Large intestine (tissue), 3 donors: ENCODE measurements around the gene KLHL35. TPM values are rescaled to one million over a fixed set of nuclear protein-coding genes. Genes with fewer than 3 reads are reported as not detected.
"Not testable (repeated sequence)": the region's sequence is repeated elsewhere in the genome, so short reads cannot be mapped to it uniquely, and the experiment has no call there.

Experiments used
- DNase-seq, 2 donors: peaks; one replicate each; pipeline versions ENCODE4 v3.0.0 to v3.0.0-alpha.2; 2013
- H3K27ac ChIP-seq: one replicate; pipeline ENCODE4 v1.5.1; 2013; ENCODE audit warnings: low read length
- H3K27me3 ChIP-seq: 2 replicates; pipeline ENCODE4 v1.6.1; 2013; ENCODE audit warnings: low read length; ENCODE audit not compliant: control insufficient read depth, insufficient read depth
- H3K36me3 ChIP-seq: 2 replicates; pipeline ENCODE4 v1.6.1; 2013; ENCODE audit warnings: low read length; ENCODE audit not compliant: control insufficient read depth, insufficient read depth
- H3K4me1 ChIP-seq: one replicate; pipeline ENCODE4 v1.6.1; 2013; ENCODE audit warnings: low read length; ENCODE audit not compliant: control insufficient read depth, insufficient read depth
- H3K4me3 ChIP-seq: one replicate; pipeline ENCODE4 v1.5.1; 2013; ENCODE audit warnings: low read length
- H3K9me3 ChIP-seq: one replicate; pipeline ENCODE4 v1.6.1; 2013; ENCODE audit warnings: mild to moderate bottlenecking, low read depth, low read length, moderate library complexity; ENCODE audit not compliant: control insufficient read depth
- WGBS: methylation state at CpG from one replicate; pipeline ENCODE4 v1.1.5; 2013; ENCODE audit warnings: low lambda C conversion rate; ENCODE audit not compliant: insufficient coverage; 5-methylcytosine and 5-hydroxymethylcytosine counted together
- polyA plus RNA-seq: library from polyadenylated mRNA; unstranded; fragments of 120-200 nt; gene quantifications from one replicate; pipeline ENCODE4 v1.2.1, GENCODE V29; 2013

The KLHL35 gene
- polyA plus RNA-seq, 1 donor: 1.3 TPM

DNA sequence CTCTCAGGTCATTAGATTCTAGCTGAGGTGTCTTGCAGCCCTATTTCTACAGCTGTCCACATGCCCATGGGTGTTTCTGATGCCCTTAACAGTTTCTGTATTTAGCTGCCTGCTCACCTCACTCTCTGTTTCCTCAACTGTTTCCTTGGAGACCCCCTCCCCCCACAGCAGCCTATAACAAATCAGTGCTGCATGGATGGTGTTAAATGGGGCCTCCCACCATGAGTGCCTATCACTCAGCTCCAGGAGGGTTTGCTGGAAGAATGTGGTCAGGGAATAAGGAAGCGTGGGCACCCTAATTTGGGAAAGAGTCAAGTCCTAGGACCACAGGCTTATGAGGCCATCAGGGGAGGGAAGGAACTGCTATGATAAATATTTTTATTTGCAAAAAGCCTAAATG is 8.6 kb downstream of the KLHL35 start:
- H3K27me3 ChIP-seq: peaks cover 8% of the 10 kb centered on the region
- no peak overlapping the region for H3K4me3 ChIP-seq
- WGBS: no CpG with 5 or more reads among the region's 1 CpG
- peaks cover 7% of the 10 kb centered on the region for H3K9me3 ChIP-seq
- peaks cover 5% of the 10 kb centered on the region for H3K36me3 ChIP-seq
- no peak overlapping the region for H3K27ac ChIP-seq
- no peak for DNase-seq
- H3K4me1 ChIP-seq: peaks cover 30% of the 10 kb centered on the region

DNA sequence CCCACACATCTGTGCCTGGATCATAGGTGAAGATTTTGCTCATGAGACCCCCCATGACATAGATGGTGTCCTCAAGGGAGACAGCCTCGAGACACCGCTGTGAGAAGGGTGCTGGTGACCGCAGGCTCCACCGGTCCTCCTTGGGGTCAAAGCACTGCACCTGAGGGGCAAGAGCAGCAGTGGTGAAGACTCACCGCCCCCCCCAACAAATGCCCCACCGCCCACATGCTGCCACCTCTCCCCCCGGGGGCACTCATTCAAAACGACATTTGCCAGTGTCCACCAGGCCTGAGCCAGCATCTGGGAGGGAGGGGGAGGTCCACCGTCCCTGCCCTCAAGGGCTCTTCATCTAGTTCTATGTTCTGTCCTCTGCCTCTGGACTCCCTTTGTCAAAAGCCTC is 9.3 kb downstream of the KLHL35 start:
- no peak overlapping the region for H3K27ac ChIP-seq
- H3K36me3 ChIP-seq: peaks cover 5% of the 10 kb centered on the region
- peaks cover 1% of the 10 kb centered on the region for H3K27me3 ChIP-seq
- H3K9me3 ChIP-seq: peaks cover 3% of the 10 kb centered on the region
- no peak for DNase-seq
- peaks cover 30% of the 10 kb centered on the region for H3K4me1 ChIP-seq
- no CpG with 5 or more reads among the region's 9 CpGs for WGBS
- H3K4me3 ChIP-seq: no peak overlapping the region

DNA sequence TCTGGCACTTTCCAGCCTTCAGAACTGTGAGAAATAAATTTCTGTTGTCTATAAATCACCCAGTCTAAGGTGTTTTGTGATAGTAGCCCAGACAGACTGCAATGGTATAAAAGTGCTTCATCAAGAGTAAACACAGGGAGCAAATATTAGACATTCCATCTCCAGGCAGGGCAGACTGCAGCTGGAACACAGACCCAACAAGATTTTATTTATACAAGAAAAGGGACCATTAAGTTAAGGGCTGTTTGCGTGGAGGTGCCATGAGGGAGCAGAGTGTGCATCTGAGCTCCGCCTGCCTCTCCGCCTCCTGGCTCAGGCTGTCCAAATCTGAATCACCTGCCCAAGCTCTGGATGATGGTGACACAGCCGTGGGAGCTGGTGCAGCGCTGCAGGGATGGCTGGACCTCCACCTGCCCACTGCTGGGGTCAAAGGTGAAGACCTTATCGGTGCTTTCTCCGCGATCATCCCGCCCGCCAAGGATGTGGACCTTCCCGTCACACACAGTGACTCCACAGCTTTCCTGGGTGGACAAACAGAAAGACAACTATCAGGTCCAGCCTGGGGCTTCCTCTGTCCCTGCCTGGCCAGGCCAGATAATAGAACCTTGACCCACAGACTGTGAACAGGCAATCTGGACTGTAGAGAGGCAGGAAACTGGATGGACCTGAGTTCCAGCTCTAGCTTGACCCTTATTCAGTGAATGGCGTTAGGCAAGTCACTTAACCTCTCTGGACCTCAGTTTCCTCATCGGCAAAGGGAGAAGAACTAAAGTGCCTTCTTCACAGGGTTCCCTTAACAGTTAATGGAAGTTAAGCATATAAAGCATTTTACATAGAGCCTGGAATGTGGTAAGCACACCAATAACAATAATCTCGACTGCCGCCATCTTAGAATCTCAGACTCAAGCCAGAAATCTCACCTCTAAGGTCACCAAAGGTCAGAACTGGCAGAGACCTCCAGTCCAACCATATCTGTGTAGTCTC is 10.5 kb downstream of the KLHL35 start:
- H3K9me3 ChIP-seq: no peaks in the 10 kb centered on the region
- peak; percentile 41 to 68 for DNase-seq
- H3K36me3 ChIP-seq: peaks cover 8% of the 10 kb centered on the region
- no peak overlapping the region for H3K4me3 ChIP-seq
- no CpG with 5 or more reads among the region's 15 CpGs for WGBS
- peaks cover 26% of the 10 kb centered on the region for H3K4me1 ChIP-seq
- H3K27me3 ChIP-seq: no peaks in the 10 kb centered on the region
- peak overlapping the region; percentile 43 for H3K27ac ChIP-seq

DNA sequence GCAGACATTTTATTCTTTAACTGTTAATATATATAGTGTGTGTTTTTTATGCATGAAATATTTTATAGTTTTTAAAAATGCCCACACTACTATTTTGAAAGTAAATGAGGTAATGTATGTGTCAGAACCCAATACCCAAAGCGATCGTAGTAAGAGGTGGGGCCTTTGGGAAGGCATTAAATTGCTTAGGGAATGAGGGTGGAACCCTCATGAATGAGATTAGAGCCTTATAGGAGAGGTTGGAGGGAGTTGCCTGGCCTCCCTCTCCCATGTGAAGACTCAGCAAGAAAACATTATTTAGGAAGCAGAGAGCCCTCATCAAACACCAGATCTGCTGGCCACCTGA is 11.1 kb downstream of the KLHL35 start:
- peak overlapping the region; percentile 43 for H3K27ac ChIP-seq
- no peak for DNase-seq
- H3K4me3 ChIP-seq: no peak overlapping the region
- no CpG with 5 or more reads among the region's 2 CpGs for WGBS
- H3K9me3 ChIP-seq: no peaks in the 10 kb centered on the region
- no peaks in the 10 kb centered on the region for H3K27me3 ChIP-seq
- H3K4me1 ChIP-seq: peaks cover 26% of the 10 kb centered on the region
- peaks cover 9% of the 10 kb centered on the region for H3K36me3 ChIP-seq

DNA sequence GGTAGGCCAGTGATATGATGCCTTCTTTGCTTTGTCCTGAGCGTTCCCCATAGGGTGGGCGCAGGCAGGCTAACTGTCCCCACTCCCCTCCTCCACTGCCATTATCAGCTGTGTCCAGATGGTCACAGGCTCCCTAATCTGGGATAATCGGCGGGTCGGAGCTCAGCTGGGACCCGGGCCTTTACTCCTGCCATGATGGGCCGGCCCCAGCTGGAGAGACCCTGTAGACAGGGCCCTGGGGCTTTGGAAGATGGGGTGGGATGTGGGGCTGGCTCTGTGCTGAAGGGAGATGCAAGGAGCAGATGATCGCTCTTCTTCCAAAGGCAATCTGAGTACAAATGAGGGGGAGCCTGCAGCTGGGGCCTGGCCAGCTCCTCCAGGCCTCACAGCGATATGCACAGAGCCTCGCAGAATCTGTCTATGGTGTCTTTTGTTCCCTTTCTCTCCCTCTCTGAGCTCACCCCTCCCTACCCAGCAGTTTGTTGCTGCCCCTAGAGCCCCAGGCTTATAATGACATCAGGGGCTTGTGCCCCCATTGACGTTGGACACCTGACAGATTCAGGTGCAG is 11.9 kb downstream of the KLHL35 start:
- Histone ChIP-seq H3K36me3 (peaks cover 9% of the 10 kb centered on the region), H3K4me1 (peaks cover 26% of the 10 kb centered on the region), H3K27me3 (no peaks in the 10 kb centered on the region), H3K4me3 (no peak overlapping the region), H3K9me3 (no peaks in the 10 kb centered on the region), H3K27ac (peak overlapping the region; percentile 33)
- DNase-seq: no peak
- WGBS: no CpG with 5 or more reads among the region's 11 CpGs

DNA sequence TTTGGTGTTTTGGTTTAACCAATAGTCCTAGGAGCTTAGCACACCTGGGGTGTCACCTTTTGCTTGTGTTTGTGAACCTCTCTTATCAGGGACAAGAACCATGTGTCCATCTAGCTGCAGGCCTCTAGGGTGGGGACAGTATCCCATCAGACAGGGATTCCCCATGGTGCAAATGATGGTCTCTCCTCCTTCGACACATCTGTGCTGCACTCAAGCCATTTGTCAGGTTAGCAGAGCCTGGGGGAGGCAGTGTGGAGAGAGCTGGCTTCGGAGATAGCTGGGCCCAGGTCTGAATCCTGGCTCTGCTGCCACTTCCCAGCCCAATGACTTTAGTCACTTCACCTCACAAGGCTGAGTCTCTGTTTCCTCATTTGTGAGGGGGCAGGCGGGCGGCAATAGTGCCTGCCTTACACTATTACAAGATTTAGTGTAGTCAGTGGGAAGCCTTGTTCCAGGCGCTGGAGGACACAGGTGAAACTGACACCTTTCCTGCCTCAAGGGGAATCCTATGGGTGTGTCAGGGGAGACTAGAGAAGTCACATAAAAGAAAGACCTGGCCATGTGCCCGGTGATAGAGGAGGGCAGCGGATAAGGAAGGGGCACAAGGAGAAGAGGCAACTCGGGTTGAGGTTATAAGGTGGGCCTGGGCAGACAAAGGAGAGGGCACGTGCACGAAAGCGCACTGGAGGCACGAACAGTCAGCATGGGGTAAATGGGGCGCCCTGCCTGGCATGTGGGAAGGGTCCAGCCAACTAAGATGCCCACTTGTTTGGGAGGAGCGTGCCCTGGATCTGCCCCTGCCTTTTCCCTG is 12.6 kb downstream of the KLHL35 start:
- WGBS: no CpG with 5 or more reads among the region's 14 CpGs
- H3K27ac ChIP-seq: no peak overlapping the region
- no peak overlapping the region for H3K4me3 ChIP-seq
- H3K36me3 ChIP-seq: peaks cover 10% of the 10 kb centered on the region
- H3K4me1 ChIP-seq: peaks cover 26% of the 10 kb centered on the region
- no peaks in the 10 kb centered on the region for H3K9me3 ChIP-seq
- DNase-seq: no peak
- no peaks in the 10 kb centered on the region for H3K27me3 ChIP-seq

DNA sequence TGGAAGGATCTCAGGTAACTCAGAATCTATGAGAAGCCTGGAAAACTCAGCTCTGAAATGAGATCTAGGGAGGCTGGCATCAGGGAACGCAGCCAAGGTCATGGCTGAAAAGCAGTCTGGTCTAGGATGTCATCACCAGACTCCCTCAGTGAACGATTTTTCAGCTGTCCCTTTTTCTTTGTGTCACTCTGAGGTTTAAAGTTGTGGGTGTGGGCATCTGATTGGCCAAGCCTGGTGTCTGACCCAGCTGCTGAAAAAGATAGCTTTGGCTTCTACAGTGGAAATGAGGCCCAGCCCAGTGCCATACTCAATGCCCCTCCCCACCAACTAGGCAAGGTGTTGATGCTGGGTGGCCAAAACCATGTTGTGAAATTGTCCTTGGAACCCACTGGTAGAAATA is 19.1 kb downstream of the KLHL35 start:
- Histone ChIP-seq H3K4me1 (no peaks in the 10 kb centered on the region), H3K36me3 (peaks cover 37% of the 10 kb centered on the region), H3K4me3 (no peak overlapping the region), H3K27ac (no peak overlapping the region), H3K27me3 (no peaks in the 10 kb centered on the region), H3K9me3 (no peaks in the 10 kb centered on the region)
- no peak for DNase-seq
- no CpG with 5 or more reads among the region's 2 CpGs for WGBS

DNA sequence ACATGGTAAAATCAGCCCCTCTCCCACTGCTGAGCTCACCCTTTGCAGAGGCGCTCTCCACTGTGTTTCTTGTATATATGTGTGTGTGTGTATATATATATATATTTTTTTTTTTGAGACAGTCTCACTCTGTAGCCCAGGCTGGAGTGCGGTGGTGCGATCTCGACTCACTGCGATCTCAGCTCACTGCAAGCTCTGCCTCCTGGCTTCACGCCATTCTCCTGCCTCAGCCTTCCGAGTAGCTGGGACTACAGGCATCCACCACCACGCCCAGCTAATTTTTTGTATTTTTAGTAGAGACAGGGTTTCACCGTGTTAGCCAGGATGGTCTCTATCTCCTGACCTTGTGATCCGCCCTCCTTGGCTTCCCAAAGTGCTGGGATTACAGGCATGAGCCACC is 19.9 kb downstream of the KLHL35 start:
- WGBS: no CpG with 5 or more reads among the region's 10 CpGs
- peaks cover 42% of the 10 kb centered on the region for H3K36me3 ChIP-seq

DNA sequence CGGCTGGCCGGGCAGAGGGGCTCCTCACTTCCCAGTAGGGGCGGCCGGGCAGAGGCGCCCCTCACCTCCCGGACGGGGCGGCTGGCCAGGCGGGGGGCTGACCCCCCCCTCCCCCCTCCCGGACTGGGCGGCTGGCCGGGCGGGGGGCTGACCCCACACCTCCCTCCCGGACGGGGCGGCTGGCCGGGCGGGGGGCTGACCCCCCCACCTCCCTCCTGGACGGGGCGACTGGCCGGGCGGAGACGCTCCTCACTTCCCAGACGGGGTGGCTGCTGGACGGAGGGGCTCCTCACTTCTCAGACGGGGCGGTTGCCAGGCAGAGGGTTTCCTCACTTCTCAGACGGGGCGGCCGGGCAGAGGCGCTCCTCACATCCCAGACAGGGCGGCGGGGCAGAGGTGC is 23.0 kb downstream of the KLHL35 start:
- WGBS: no CpG with 5 or more reads among the region's 33 CpGs
- H3K27ac ChIP-seq, DNase-seq, H3K27me3 ChIP-seq, H3K4me3 ChIP-seq, H3K9me3 ChIP-seq, H3K4me1 ChIP-seq: not testable (repeated sequence)
- H3K36me3 ChIP-seq: peaks cover 56% of the 10 kb centered on the region

More for the DNA sequence above, 19.9 kb downstream of the KLHL35 start:
- H3K27me3 ChIP-seq, DNase-seq, H3K4me1 ChIP-seq, H3K9me3 ChIP-seq, H3K4me3 ChIP-seq, H3K27ac ChIP-seq: not testable (repeated sequence)

DNA sequence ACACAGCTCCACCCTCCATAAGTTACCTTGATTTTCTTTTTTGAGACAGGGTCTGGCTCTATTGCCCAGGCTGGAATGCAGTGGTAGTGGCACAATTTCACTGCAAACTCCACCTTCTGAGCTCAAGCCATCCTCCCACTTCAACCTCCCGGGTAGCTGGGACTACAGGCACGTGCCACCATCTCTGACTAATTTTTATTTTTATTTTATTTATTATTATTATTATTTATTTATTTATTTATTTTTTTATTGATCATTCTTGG is 24.1 kb downstream of the KLHL35 start:
- Histone ChIP-seq H3K36me3 (peaks cover 58% of the 10 kb centered on the region), H3K27ac (no peak overlapping the region)
- WGBS: no CpG with 5 or more reads among the region's 2 CpGs

More for the DNA sequence above, 24.1 kb downstream of the KLHL35 start:
- H3K4me3 ChIP-seq: no peak overlapping the region
- DNase-seq: no peak
- H3K4me1 ChIP-seq: no peaks in the 10 kb centered on the region
- no peaks in the 10 kb centered on the region for H3K27me3 ChIP-seq
- H3K9me3 ChIP-seq: no peaks in the 10 kb centered on the region
